Measurements from ENCODE around the gene PPP1R12C. TPM values are rescaled to one million over a fixed set of nuclear protein-coding genes. Genes with fewer than 3 reads are reported as not detected.
"Not testable (repeated sequence)": the region's sequence is repeated elsewhere in the genome, so short reads cannot be mapped to it uniquely, and the experiment has no call there.

The PPP1R12C gene
- total RNA-seq, 1 experiment from 2014 or later, result 76.4 TPM

GRCh38 chr19:55111238-55111831 is 6.1 kb downstream of the PPP1R12C start:
- Mint-ChIP-seq H3K4me1 (ENCODE audit: insufficient read depth, unreplicated experiment) (peaks cover 17% of the 10 kb centered on the region), H3K27me3 (ENCODE audit: insufficient read depth, unreplicated experiment) (no peaks in the 10 kb centered on the region), H3K36me3 (ENCODE audit: insufficient read depth, unreplicated experiment) (peaks cover 37% of the 10 kb centered on the region), H3K9me3 (ENCODE audit: unreplicated experiment) (no peaks in the 10 kb centered on the region), H3K27ac (ENCODE audit: low read depth, unreplicated experiment) (no peak overlapping the region), H3K4me3 (ENCODE audit: unreplicated experiment) (no peak overlapping the region)
- ChIA-PET CTCF (interaction anchor here (1.0 kb wide), 1 partner anchor 23 kb away, joined by 4 read pairs; no protein-coding TSS in a partner anchor), POLR2A (interaction anchor here (0.5 kb wide), 1 partner anchor 561 kb away, joined by 3 read pairs; no protein-coding TSS in a partner anchor)
- intact Hi-C loops (cut with micrococcal nuclease), result no loop called here
- DNase-seq (ENCODE audit: unreplicated experiment), result no peak
- no TSS peak for BruUV-seq (replicated peaks)
- TF ChIP-seq CTCF (IDR thresholded peaks at IDR 0.05; ENCODE audit: unreplicated experiment), result no peak

GRCh38 chr19:55109527-55110291 is 7.7 kb downstream of the PPP1R12C start:
- H3K4me1 Mint-ChIP-seq (ENCODE audit: insufficient read depth, unreplicated experiment), result peaks cover under 1% of the 10 kb centered on the region
- POLR2A ChIA-PET, result no interaction called here
- no peak for DNase-seq (ENCODE audit: unreplicated experiment)
- BruUV-seq (replicated peaks), result no TSS peak
- no peak for TF ChIP-seq CTCF (IDR thresholded peaks at IDR 0.05; ENCODE audit: unreplicated experiment)
- H3K27ac Mint-ChIP-seq (ENCODE audit: low read depth, unreplicated experiment), result no peak overlapping the region
- peaks cover 35% of the 10 kb centered on the region for H3K36me3 Mint-ChIP-seq (ENCODE audit: insufficient read depth, unreplicated experiment)
- no peaks in the 10 kb centered on the region for H3K9me3 Mint-ChIP-seq (ENCODE audit: unreplicated experiment)
- CTCF ChIA-PET, result no interaction called here
- no peak overlapping the region for H3K4me3 Mint-ChIP-seq (ENCODE audit: unreplicated experiment)
- intact Hi-C loops (cut with micrococcal nuclease), result no loop called here
- no peaks in the 10 kb centered on the region for H3K27me3 Mint-ChIP-seq (ENCODE audit: insufficient read depth, unreplicated experiment)

DNA sequence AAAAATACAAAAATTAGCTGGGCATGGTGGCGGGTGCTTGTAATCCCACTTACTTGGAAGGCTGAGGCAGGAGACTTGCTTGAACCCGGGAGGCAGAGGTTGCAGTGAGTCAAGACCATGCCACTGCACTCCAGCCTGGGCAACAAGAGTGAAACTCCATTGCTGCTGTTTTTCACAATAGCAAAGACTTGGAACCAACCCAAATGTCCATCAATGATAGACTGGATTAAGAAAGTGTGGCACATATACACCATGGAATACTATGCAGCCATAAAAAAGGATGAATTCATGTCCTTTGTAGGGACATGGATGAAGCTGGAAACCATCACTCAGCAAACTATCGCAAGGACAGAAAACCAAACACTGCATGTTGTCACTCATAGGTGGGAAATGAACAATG is 10.2 kb downstream of the PPP1R12C start:
- POLR2A ChIA-PET; BruUV-seq (replicated peaks); DNase-seq (ENCODE audit: unreplicated experiment); H3K9me3 Mint-ChIP-seq (ENCODE audit: unreplicated experiment); intact Hi-C loops (cut with micrococcal nuclease); H3K27me3 Mint-ChIP-seq (ENCODE audit: insufficient read depth, unreplicated experiment); H3K4me1 Mint-ChIP-seq (ENCODE audit: insufficient read depth, unreplicated experiment); H3K27ac Mint-ChIP-seq (ENCODE audit: low read depth, unreplicated experiment); H3K4me3 Mint-ChIP-seq (ENCODE audit: unreplicated experiment): not testable (repeated sequence)
- CTCF ChIA-PET, result interaction anchor here (0.7 to 6.4 kb wide), 2 partner anchors 19 to 416 kb away, joined by 3 to 36 read pairs; no protein-coding TSS in a partner anchor
- H3K36me3 Mint-ChIP-seq (ENCODE audit: insufficient read depth, unreplicated experiment), result peaks cover 46% of the 10 kb centered on the region

GRCh38 chr19:55106591-55106990 is 10.8 kb downstream of the PPP1R12C start:
- no TSS peak for BruUV-seq (replicated peaks)
- TF ChIP-seq CTCF (IDR thresholded peaks at IDR 0.05; ENCODE audit: unreplicated experiment), result no peak
- no peak overlapping the region for H3K27ac Mint-ChIP-seq (ENCODE audit: low read depth, unreplicated experiment)
- no peaks in the 10 kb centered on the region for H3K27me3 Mint-ChIP-seq (ENCODE audit: insufficient read depth, unreplicated experiment)
- H3K9me3 Mint-ChIP-seq (ENCODE audit: unreplicated experiment), result no peaks in the 10 kb centered on the region
- intact Hi-C loops (cut with micrococcal nuclease), result no loop called here
- peaks cover 52% of the 10 kb centered on the region for H3K36me3 Mint-ChIP-seq (ENCODE audit: insufficient read depth, unreplicated experiment)
- ChIA-PET CTCF (interaction anchor here (0.7 to 6.4 kb wide), 2 partner anchors 18 to 434 kb away, joined by 3 to 36 read pairs; no protein-coding TSS in a partner anchor), POLR2A (no interaction called here)
- no peaks in the 10 kb centered on the region for H3K4me1 Mint-ChIP-seq (ENCODE audit: insufficient read depth, unreplicated experiment)
- no peak for DNase-seq (ENCODE audit: unreplicated experiment)
- no peak overlapping the region for H3K4me3 Mint-ChIP-seq (ENCODE audit: unreplicated experiment)
